GM12892 (cell line): Measurements from ENCODE around the gene SUPT20HL2.

Experiments used
- DNase-seq: peaks from one replicate; pipeline ENCODE4 v3.0.0; 2011; ENCODE audit not compliant: insufficient read length
- FAIRE-seq: peaks from 2 replicates; lab custom pipeline; 2011; peaks lifted over from hg19 to GRCh38; lab: Jason Lieb, UNC
- POLR2A ChIP-seq: IDR thresholded peaks from 2 replicates; pipeline ENCODE4 v1.6.1; 2011; ENCODE audit warnings: low read depth, low read length, control low read depth
- POLR2AphosphoS5 ChIP-seq: IDR thresholded peaks from 2 replicates; pipeline ENCODE4 v1.6.1; 2011; ENCODE audit warnings: low read depth, low read length, control low read depth
- TAF1 ChIP-seq: IDR thresholded peaks from 2 replicates; pipeline ENCODE4 v1.6.1; 2011; ENCODE audit warnings: low read depth, mild to moderate bottlenecking, control low read depth, low read length, borderline replicate concordance

SUPT20HL2 gene

GRCh38 chrX:24271262-24271661 lies 42.6 kb downstream of the SUPT20HL2 start:
- FAIRE-seq (no peak), DNase-seq (no peak)
- TF ChIP-seq TAF1 (no peak), POLR2A (no peak), POLR2AphosphoS5 (no peak)

DNA sequence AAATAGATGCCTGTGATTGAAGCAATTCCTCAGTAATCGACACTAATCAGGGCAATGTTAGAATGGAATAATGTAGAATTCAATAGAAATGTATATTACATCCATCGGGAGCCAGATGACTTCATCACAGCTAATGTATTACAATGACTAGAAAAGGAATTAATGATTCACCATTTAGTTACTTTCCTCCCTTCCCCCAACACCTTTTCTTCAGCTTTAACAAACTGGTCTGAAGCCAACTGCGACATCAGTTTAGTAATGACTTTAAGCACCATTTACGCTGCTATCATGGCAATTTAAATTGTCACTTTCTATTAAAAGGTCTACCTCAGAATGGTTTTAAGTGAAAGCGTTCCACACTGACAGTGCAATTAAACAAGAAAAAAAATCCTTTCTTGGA lies 45.1 kb downstream of the SUPT20HL2 start:
- TF ChIP-seq TAF1 (no peak), POLR2AphosphoS5 (no peak), POLR2A (no peak)
- DNase-seq (no peak), FAIRE-seq (no peak)

DNA sequence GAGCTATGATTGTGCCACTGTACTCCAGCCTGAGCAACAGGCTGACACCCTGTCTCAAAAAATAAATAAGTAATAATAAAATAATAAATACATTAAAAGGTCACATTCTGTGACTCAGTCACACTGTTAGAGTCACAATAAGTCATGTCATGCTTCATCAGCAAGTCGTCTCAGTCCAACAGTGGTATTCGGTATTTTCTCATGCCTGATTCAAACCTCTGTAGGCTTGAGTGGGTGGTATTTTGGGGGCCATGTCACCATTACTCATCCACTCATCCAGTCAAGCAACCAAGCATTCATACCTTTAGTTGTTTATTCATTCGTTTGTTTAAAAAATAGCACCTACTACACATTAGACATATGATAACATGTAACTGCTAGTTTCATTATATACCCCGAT lies 46.9 kb downstream of the SUPT20HL2 start:
- FAIRE-seq (no peak), DNase-seq (no peak)
- no peak for TF ChIP-seq POLR2AphosphoS5
- TF ChIP-seq POLR2A, result no peak
- TF ChIP-seq TAF1, result no peak

DNA sequence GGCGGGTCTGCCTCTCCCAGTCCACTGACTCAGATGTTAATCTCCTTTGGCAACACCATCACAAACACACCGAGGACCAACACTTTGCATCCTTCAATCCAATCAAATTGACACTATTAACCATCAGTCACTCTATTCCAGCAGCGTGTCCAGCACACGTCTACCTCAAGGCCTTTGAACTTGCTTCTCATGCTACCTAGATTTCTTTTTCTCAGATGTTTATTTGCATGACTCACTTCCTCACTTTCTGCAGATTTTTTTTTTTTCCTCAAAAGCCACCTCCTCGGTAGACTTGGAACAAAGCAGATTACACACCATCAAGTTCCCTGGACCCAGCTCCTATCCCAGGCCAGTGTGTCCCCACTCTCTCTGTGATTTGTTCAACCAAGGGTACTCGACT lies 49.5 kb downstream of the SUPT20HL2 start:
- TF ChIP-seq POLR2A, result no peak
- TF ChIP-seq TAF1, result no peak
- no peak for TF ChIP-seq POLR2AphosphoS5
- DNase-seq, result no peak
- no peak for FAIRE-seq

- no peak for DNase-seq
- no peak for FAIRE-seq
- TF ChIP-seq POLR2AphosphoS5 (no peak), POLR2A (no peak), TAF1 (no peak)
Measured at GRCh38 chrX:24262309-24262708, 51.6 kb downstream of the SUPT20HL2 start.
